Activated T-cell treated with anti-CD3 and anti-CD28 coated beads for 24 hours (primary cell): ENCODE data around the gene FANCE.

Experiments
- DNase-seq: peaks from one replicate; pipeline ENCODE4 v3.0.0-alpha.2; 2020; ENCODE audit warnings: low read depth

FANCE gene, protein sequence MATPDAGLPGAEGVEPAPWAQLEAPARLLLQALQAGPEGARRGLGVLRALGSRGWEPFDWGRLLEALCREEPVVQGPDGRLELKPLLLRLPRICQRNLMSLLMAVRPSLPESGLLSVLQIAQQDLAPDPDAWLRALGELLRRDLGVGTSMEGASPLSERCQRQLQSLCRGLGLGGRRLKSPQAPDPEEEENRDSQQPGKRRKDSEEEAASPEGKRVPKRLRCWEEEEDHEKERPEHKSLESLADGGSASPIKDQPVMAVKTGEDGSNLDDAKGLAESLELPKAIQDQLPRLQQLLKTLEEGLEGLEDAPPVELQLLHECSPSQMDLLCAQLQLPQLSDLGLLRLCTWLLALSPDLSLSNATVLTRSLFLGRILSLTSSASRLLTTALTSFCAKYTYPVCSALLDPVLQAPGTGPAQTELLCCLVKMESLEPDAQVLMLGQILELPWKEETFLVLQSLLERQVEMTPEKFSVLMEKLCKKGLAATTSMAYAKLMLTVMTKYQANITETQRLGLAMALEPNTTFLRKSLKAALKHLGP

DNA sequence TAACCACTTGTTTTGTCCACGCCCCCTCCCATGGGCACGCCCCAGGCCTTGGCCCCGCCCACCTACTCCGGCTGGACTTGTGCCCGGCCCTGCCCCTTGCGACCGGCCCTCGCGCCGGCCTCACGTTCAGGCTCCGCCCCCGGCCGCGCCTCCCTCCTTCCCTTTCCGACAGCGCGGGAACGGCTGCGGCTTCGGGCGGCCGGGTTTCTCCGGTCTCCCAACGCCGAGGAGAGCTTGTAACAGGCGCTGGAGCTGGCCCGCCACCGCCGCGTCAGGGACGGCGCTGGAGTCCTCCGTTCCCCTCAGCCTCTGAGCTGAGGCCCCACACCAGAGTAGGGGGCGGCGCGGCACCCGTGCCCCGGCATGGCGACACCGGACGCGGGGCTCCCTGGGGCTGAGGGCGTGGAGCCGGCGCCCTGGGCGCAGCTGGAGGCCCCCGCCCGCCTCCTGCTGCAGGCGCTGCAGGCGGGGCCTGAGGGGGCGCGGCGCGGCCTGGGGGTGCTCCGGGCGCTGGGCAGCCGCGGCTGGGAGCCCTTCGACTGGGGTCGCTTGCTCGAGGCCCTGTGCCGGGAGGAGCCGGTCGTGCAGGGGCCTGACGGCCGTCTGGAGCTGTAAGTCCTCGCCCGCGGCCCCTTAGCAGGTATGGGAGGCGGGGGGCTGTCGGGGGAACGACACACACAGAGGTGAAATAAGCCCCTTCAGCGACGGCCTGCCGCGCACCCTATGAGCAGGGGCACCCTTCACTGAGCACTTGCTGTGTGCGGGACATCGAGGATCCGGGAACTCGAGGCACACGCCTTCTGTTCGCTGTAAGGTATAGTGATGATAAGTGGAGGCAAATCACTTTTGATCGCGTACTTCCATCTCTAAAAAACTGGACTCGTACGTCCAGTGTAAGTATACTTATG lies at the start of gene FANCE:
TSS of gene FANCE (plus strand) at position 156 of the 908 bp plus-strand sequence. CDS start at position 364, 208 bp downstream.
- peak; percentile 89 for DNase-seq

DNA sequence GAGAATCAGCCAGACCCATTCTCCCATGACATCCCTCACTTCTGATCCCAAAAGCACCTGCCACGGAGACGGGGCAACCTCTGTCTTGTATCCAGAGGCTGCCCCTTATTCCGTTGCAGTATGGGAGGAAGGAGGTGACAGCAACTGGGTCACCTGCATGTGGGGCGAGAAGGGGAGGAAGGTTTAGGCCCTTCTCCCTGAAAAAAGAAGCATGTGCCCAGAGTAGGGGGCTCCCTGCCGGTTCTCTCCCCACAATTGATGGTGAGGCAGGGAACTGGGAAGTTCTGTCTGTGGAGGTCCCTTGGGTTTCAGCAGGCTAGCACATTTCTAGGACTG lies 49.3 kb upstream of the FANCE start:
- DNase-seq: no peak

DNA sequence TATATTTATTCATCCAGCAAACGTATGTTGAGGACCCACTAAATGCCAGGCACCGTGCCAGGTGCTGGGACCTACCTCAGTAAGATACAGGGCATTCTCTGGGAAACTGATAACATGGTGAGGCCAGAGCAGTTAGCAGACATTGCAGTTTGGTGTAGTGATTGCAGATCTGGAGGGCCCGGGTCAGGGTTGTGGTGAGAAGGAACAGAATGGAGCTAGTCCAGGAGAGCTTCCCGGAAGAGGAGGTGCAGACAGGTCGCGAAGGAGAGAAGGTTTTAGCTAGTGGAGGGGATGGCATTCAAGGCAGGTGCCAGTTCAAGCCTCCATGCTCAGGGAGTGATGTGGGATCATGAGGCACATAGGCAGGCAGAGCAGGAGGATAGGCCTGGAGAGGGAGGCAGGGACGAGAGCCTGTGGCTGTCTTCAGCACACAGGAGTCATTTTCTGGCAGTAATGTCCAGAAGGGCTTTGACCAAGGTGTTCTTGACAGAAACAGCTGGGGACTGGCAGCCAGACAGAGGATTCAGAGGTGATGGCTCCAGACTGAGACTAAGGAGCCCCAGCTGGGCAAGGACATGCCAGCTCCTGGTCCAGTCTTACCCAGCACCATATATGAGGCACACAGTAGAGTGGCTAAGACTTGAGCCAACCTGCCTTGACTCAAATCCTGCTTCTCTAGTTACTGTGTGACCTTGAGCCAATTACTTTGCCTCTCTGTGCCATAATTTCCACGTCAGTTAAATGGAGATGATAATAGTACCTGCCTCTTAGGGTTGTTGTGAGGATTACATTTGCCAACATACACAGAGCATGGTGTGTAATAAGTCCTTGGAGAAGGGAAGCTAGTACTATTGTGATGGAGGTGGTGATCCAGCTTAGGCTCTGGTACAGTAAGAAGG lies 48.3 kb upstream of the FANCE start:
- no peak for DNase-seq

DNA sequence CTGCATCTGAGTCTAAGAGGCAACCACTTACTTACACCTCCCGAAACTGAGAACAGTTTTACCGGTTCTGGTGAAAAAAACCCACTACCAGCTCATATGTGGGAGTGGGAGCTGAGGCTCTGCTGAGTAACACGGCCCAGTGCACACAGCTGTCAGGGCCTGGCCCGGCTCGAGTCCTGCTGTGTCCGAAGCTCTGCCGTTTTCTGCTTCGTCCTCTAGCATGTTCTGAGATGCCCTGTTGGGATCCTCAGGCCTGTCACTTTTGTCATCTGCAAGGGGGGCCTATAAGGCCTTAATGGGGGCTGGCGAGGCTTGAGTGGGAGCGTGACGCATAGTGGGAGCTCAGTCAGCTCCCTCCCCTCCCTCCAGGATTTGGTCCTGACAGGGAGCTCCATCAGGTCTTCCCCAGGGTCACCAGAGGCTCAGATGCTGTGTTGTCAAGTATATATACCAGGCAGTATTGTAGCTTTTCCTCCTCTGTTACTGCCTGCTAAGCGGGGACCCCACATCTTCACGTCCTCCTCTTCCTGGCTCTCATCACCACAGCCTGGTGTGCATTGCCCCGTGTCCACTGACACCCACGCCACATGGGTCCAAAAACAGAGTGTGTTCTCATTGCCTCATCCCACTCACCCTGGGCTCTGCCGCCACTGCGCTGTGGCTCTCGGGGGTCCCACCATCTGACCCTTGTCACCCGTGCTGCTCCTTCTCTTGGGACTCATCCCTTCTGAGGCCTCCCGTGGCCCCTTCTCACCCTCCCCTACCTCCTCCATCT lies 45.2 kb upstream of the FANCE start:
- no peak for DNase-seq

DNA sequence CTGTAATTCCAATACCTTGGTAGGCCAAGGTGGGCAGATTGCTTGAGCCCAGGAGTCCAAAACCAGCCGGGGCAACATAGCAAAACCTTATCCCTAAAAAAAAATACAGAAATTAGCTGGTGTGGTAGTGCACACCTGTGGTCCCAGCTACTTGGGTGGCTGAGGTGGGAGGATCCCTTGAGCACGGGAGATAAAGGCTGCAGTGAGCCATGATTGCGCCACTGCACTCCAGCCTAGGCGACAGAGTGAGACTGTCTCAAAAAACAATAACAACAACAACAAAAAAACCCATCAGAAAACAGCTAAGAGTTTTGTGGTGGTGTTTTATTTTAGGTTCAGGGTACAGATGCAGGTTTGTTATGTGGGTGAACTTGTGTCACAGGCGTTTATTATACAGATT lies 42.9 kb upstream of the FANCE start:
- DNase-seq: no peak

DNA sequence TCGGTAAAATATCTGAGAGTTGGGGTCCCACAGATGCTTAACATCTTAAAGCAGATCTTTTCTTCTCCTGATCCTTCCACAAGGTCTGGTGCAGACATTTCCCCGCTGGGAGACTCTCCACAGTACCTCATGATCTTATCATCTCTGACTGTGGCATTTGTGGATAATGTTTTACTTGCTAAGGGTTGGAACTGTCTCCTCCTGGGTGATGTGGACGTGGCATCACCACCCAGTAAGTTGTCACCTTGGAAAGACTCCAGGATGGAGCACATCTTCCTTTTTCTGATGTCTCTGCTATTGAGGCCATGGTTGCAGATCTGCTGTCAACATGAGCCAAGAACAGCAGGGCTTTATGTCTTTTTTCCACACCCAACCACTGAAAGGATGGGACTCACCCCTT lies 42.0 kb upstream of the FANCE start:
- DNase-seq: no peak

DNA sequence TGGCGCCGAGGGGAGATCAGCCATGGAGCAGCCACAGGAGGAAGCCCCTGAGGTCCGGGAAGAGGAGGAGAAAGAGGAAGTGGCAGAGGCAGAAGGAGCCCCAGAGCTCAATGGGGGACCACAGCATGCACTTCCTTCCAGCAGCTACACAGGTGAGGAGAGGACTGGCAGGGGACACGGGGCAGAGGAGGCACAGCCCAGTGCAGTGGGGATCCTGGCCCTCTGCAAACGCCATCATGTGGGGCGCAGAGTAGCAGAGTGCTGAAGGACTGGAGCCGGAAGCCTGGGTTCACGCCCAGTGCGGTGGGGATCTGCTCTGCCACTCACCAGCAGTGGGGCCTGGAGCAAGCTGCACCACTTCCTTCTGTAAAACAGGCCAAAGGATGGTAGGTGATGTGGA lies 41.1 kb upstream of the FANCE start:
- no peak for DNase-seq

DNA sequence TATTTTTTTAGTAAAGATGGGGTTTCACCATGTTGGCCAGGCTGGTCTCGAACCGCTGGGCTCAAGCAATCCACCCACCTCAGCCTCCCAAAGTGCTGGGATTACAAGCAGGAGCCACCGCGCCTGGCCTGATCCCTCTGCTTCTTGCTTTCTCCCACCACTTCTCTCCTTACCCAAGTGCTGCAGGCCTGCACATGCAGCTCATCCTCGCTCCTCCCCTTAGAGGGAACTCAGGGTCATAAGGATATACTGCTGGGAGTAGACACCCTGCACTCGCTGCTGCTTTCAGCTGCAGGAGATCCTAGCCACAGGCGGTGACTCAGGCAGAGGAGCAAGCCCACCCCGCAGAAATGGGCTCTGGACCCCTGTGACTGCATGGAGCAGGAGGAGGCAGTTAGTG lies 40.0 kb upstream of the FANCE start:
- DNase-seq: no peak

DNA sequence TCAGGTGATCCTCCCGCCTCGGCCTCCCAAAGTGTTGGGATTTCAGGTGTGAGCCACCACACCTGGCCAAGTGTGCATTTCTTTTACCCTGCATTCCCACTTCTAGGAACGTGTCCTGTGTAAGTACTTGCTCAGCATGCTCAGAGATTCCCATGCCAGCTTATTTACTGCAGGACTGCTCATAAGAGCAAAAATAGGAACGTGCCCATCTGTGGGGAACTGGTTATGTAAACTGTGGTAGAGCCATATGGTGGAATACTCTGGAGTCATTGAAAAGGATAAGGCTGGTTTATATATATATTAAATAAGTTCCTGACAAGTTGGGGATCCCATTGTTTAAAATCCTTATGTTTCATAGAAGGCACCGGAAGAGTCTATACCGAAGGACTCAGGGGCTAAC lies 38.2 kb upstream of the FANCE start:
- no peak for DNase-seq

DNA sequence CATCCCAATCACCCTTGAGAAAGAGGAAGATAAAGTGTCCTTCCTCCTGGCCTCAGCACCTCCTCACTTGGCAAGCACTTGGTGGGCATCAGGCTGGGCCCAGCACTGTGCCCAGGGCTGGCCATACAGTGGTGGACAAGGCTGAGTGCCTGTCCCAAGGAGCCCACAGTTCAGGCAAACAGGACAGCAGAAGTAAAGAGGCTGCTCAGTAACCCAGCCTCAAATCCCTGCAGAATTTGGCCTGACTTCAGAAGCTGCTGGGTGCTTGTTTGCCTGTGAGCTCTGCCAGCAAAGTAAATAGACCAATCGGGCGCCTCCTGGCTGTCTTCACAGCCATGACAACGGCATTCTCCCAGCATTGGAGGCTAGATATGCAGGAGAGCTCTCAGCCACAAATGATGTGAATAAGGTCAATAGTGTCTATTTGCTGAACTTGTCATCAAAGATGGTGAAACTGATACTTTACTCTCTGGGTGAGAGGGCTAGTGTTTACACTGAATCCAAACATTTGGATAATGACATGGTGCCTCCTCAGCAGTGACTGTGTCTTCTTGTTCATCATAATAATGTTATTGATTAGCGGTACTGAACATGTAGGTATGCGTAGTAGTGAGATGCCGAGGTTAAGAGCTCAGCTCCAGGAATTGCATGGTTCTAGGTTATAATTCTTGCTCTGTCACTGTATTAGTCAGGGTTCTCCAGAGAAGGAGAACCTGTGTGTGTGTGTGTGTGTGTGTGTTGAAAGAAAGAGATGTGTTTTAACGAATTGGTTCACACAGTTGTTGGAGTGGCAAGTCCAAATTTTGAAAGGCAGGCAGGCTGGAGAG lies 36.9 kb upstream of the FANCE start:
- DNase-seq: no peak

DNA sequence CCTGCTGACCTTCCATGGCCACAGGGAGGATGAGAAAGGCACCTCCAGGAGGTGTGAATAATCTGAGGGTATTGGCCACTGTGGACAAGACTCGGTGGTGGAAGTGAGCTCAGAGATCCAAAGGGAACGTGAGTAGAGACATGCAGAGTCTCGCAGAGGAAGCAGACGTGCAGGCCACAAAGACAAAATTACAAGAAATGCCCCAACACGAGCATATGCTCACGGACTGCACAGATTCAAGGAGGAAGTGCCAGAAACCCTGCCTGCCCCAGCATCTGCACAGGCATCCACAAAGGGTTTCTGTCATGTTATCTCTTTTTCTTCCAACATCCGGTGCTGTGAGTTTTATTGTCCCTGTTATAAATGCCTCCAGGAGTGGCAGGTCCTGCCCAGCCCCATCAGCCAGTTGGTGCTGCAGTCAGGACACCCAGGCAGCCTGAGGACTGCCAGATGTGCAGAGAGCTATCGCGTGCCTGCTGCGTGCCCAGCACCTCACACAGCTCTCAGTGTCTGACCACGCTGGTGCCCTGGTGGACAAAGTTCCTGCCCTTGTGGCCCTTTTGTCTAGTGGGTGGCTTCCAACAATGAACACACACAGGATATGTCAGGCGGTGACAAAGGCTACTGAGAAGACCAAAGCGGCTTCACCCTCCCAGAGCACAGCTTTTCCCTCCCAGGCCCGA lies 34.0 kb upstream of the FANCE start:
- no peak for DNase-seq

DNA sequence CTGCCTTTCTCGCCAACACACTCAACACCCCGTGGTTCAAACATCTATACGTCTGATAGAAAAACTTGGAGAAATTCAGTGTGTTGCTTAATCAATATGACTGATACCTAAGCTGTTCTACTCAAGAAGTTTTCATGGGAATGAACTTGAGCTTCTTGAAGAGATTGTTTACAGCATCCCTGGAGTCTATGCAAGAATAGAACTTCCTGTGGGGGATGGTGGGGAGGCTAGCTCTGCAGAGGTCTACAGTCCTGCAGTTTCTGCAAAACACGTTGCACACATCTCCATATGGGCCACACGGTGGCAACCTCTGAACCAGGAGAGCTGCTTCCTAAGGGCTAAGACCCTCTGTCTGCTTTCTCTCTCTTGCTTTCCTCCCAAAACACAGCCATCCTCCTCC lies 32.7 kb upstream of the FANCE start:
- no peak for DNase-seq

DNA sequence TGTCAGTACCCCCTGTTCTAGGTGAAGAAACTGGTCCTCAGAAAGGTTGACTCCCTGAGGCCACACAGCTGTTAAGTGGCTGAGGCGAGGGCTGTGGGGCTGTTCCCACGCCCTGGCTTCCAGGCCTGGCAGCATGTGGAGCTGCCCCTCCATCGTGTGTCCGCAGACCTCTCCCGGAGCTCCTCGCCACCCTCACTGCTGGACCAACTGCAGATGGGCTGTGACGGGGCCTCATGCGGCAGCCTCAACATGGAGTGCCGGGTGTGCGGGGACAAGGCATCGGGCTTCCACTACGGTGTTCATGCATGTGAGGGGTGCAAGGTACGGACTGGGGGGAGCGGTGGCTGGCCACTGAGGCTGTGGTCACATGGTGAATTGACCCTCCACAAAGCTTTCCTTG lies 32.2 kb upstream of the FANCE start:
- DNase-seq: no peak

DNA sequence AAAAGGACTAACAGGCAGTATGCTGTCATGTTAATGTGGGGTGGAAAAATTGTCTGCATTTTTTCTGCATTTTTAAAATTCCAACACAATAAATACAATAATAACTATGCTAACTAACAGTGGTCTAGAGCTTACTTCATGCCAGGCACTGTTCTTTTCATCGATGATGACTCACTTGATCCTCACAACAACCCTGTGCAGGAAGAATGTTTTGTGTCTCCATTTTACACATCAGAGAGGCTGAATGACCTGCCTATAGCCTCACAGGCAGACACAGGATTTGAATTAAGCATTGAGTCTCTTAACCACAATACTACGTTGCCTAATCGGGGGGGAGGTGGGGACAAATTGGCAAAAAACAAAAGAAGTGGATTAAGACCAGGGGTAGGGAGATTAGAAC lies 26.9 kb upstream of the FANCE start:
- no peak for DNase-seq

DNA sequence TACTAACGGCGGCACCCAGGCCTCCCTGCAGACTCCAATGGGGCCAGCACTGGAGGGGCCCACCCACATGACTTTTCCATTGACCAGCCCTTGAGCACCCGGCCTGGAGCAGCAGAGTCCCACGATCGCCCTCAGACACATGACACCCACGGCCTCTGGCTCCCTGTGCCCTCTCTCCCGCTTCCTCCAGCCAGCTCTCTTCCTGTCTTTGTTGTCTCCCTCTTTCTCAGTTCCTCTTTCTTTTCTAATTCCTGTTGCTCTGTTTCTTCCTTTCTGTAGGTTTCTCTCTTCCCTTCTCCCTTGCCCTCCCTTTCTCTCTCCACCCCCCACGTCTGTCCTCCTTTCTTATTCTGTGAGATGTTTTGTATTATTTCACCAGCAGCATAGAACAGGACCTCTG lies 26.1 kb upstream of the FANCE start:
- no peak for DNase-seq

DNA sequence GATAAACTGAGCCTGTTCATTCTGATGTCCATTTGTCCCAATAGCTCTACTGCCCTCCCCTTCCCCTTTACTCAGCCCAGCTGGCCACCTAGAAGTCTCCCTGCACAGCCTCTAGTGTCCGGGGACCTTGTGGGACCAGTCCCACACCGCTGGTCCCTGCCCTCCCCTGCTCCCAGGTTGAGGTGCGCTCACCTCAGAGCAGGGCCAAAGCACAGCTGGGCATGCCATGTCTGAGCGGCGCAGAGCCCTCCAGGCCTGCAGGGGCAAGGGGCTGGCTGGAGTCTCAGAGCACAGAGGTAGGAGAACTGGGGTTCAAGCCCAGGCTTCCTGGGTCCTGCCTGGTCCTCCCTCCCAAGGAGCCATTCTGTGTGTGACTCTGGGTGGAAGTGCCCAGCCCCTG lies 24.7 kb upstream of the FANCE start:
- no peak for DNase-seq

DNA sequence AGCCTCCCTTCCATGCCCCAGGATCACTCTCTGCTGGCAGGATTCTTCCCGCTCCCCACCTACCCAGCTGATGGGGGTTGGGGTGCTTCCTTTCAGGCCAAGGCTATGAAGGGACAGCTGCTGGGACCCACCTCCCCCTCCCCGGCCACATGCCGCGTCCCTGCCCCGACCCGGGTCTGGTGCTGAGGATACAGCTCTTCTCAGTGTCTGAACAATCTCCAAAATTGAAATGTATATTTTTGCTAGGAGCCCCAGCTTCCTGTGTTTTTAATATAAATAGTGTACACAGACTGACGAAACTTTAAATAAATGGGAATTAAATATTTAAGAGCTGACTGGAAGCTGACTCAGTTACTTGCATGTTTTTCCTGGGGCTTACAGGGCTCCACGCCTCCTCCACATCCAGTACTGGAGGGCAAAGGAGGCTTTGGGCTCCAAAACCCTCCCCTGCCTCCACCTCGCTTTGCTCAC lies 24.3 kb upstream of the FANCE start:
- no peak for DNase-seq

DNA sequence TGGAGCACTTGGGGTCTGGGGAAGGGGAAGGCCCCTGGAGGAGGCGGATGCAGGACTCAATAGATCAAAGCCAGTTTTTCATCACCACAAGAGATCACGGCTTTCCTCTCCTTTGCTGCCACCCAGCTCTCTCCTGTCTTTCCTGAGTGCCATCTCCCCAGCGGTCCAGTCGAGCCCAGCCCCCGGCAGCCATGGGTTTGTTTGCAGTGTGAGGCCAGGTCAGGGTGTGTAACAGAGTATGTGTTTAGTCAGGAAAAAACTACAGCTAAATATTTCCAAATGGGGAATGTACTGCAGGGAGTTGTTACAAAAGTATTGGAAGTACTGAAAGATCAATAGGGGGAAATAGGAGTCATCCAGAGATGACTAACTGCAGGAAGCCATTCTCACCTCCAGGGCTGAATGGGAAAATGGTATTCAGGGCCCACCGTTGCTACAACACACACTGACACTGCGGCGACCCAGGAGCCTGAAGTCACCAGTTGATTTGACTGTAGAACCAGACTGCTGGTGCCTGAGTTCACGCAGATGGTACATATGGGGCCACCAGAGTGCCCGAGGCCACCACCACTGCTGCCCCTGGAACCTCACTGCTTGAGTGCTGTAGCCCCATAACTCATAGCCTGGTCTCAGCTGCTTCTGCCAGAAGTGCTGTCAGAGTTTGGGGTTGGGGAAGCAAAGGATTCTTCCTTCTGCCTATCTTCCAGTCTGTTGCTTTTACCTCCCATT lies 23.6 kb upstream of the FANCE start:
- no peak for DNase-seq

DNA sequence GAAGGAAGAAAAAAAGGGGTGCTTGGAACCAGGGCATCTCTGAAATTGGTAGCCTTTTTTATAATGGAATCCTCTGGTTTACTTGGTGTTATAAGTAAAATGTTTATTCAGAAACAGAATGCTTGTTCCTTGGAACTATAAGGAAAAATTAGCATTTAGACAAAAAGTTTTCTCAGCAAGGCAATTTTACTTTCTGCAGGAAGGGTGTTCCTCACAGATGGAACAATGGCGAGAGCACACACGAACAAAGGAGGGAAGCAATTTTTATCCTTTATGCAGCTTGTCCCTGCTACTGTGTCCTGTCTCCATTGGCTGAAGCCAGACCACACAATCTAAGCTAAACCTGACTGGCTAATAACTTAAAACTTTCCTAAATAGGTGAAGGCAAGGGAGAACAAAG lies 22.7 kb upstream of the FANCE start:
- no peak for DNase-seq
